Measurements from ENCODE around the gene LRP6.

GRCh38 chr12:12236896-12237295, 29.9 kb downstream of the LRP6 start:
- TF ChIP-seq CTCF (IDR thresholded peaks at IDR 0.05) (no peak), ZFX (IDR thresholded peaks at IDR 0.05; ENCODE audit: borderline replicate concordance) (no peak)
